Amniotic stem cell (primary cell): ENCODE measurements around the gene HCST.
"Not testable (repeated sequence)": the region's sequence is repeated elsewhere in the genome, so short reads cannot be mapped to it uniquely, and the experiment has no call there.

Experiments used
- DNase-seq: peaks from one replicate; lab custom pipeline; 2025; lab: John Stamatoyannopoulos, UW

HCST gene

GRCh38 chr19:35879770-35880317 lies 22.5 kb upstream of the HCST start:
- DNase-seq, result peak; percentile 88

- DNase-seq, result peak; percentile 33
Observed at GRCh38 chr19:35882114-35882832, 20.1 kb upstream of the HCST start.

GRCh38 chr19:35883882-35884281 lies 18.4 kb upstream of the HCST start:
- no peak for DNase-seq

GRCh38 chr19:35885225-35885738 lies 17.0 kb upstream of the HCST start:
- no peak for DNase-seq

DNA sequence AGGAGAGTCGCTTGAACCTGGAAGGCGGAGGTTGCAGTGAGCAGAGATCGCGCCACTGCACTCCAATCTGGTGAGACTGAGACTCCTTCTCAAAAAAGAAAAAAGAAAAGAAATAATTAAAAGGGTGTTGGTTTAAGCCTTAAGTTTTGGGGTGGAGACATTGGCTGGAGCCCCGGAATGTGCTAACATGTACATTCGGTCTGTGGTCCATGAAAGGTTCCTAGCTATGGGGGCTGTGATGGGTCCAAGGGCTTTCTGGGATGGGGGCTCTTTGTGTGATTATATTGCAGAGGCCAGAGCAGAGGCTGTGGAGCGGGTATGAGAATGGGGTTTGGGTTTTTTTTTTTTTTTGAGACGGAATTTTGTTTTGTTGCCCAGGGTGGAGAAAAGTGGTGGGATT lies 16.4 kb upstream of the HCST start:
- no peak for DNase-seq

GRCh38 chr19:35887197-35887596 lies 15.1 kb upstream of the HCST start:
- no peak for DNase-seq

DNA sequence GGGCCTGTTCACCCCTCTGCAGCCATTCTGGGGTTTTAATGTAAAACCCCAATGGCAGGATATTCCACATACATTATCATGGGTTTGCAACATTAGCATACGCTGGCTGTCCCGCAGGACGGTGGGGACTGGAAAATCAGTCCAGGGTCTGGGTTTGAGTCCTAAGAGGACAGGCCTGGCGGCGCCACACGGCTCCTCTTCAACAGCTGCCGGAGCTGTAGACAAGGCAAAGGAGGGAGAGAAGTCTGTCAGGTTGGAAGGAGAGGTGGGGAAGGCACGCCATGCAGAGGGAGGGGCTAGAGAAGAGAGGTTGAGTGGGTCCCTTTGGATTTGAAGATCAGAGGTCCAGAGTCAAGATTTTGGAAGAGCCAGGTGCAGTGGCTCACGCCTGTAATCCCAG lies 13.9 kb upstream of the HCST start:
- DNase-seq, result no peak

DNA sequence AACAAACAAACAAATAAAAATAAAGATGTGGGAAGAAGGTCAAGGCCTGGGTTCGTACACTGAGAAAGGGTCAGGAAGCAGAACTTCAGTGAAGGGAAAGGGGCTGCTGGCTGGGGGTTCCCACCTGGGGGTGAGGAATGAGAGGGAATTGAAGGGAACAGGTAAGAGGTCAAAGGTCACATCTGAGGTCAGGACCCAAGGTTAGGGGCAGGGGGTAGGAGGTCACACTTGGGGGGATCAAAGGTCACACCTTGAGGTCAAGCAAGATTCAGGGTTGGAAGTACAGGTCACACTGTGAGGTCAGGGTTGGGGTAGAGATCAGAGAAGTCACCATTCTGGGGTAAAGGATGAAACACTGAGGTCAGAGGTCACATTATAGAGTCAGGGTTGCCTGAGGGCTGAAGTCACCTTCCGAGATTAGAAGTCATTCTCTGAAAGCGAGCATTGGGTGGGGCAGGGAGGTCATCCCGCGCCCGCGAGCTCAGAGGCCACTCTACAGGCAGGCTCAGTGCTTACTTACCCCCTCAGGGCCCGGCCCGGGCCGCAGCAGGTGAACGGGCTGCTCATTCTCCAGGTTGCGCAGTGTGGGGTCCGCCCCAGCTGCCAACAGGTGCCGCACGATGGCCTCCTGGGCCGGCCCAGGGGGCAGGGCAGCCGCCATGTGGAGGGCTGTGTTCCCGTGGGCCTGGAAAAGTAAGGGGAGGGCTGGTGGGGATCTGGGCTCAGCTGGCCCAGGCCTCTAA lies 12.8 kb upstream of the HCST start:
- no peak for DNase-seq

GRCh38 chr19:35890113-35890650 lies 12.1 kb upstream of the HCST start:
- DNase-seq, result no peak

- DNase-seq, result not testable (repeated sequence)
Observed at GRCh38 chr19:35891819-35892218, 10.5 kb upstream of the HCST start.

DNA sequence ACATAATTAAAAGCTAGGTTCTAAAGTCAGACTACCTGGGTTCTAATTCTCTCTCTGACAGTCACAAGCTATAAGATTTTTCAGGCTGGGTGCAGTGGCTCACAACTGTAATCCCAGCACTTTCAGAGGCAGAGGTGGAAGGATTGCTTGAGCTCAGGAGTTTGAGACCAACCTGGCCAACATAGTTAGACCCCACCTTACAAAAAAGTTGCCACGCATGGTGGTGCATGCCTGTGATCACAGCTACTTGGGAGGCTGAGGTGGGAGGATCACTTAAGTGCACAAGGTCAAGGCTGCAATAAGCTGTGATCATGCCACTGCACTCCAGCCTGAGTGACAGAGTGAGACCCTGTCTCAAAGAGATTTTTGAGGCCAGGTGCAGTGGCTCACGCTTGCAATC lies 8.0 kb upstream of the HCST start:
- DNase-seq, result no peak

GRCh38 chr19:35895911-35896642 lies 6.3 kb upstream of the HCST start:
- DNase-seq, result no peak

- no peak for DNase-seq
Observed at GRCh38 chr19:35896643-35897040, 5.7 kb upstream of the HCST start.

DNA sequence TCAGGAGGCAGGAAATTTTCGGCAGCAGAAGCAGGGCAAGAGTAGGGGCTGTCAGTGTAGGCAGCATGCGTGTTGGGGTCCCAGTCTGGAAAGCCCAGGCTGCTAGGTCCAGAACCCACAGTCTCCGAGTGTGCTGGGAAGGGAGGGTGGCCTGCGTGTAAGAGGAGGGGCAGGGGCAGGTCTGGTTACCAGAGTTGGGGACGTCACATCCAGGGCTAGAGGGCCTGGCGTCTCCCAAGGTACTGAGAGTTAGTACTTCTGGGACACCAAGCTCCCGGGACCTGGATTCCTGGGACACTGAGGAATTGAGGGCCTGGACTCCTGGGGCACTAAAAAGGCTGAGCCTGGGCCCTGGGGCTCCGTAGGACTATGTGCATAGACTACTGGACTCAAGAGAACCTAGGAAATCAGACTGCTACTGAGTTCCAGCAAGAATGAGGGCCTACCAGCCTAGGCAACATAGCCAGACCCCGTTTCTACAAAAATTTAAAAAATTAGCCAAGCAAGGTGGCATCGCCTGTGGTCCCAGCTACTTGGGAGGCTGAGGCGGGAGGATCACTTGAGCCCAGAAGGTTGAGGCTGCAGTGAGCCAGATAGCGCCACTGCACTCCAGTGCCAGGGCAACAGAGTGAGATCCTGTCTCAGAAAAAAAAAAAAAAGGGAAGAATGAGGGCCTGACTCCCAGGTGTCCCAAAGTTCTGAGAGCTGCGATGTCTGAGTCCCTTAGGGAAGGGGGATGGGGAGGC lies 4.5 kb upstream of the HCST start:
- no peak for DNase-seq

DNA sequence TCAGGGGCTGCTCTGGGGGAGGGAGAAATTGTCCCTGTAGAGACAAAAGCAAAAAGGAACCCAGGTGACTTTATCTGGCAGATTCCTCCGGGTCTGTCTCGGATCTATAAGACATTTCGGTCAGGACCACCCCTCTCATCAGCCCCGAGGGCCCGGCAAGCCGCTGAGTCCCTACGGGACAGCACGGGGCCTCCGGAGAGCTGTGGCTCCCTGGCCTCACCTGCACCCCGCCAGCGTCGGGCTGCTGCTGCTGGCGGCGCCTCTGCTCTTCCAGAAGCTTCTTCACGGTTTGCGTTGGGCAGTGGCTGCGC lies 3.9 kb upstream of the HCST start:
- no peak for DNase-seq

GRCh38 chr19:35899547-35900214 lies 2.6 kb upstream of the HCST start:
- DNase-seq, result peak; percentile 11

- peak; percentile 11 for DNase-seq
Observed at GRCh38 chr19:35901055-35901644, 1.2 kb upstream of the HCST start.

GRCh38 chr19:35902870-35903475 lies 644 bp downstream of the HCST start:
- DNase-seq, result no peak

DNA sequence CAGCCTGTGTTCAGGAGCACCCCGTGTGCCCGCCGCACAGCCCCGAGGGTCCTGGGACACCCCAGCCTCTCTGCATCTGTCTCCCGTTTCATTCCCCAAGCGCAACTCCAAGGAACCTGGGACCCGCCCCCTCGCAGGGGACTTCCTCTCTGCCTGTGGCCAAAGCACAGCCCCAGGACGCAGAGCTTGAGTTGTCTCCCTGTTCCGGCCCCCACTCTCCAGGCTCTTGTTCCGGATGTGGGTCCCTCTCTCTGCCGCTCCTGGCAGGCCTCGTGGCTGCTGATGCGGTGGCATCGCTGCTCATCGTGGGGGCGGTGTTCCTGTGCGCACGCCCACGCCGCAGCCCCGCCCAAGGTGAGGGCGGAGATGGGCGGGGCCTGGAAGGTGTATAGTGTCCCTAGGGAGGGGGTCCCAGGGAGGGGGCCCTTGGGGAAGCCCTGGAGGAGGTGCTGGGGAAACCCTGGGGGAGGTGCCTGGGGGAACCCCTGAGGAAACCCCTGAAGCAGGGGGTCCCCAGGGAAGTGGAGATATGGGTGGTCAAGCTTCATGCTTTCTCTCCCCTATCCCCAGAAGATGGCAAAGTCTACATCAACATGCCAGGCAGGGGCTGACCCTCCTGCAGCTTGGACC lies 1.3 kb downstream of the HCST start:
- peak; percentile 10 for DNase-seq
